ENCODE data around the gene MAMDC2. TPM values are rescaled to one million over a fixed set of nuclear protein-coding genes. Genes with fewer than 3 reads are reported as not detected.

The MAMDC2 gene
- total and polyA plus RNA-seq, 2 of the 8 experiments (the other 6 are each of a cell fraction or from before 2014, with no cell fraction given): 6.1 to 15.4 TPM

DNA sequence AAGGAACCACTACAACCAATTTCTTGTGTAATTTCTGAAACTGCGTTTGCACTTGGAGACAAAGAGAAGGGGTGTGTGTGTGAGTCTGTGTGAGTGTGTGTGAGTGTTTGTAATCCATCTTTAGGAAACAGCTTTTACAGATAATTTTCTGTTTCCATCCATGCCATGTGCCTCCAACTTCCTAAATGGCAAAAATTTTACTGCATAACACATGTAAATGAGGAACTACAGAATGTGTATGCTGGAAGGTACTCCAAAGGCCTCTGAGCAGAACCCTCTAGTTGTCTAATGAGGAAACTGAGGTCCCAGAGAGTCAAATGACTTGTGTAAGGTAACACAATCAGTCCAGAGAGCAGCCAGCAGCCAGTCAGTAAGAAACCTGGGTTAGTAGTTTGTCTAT, 20.8 kb downstream of the MAMDC2 start:
- no peak overlapping the region for H3K4me3 ChIP-seq (ENCODE audit: extremely low read depth in 1 of 4, insufficient read depth in 2 of 4, low read depth in 3 of 4, low read length in 4 of 4)
- no peak overlapping the region for H4K8ac ChIP-seq (ENCODE audit: extremely low read depth, insufficient read depth, low read length)
- no peaks in the 10 kb centered on the region for H3K9me3 ChIP-seq (ENCODE audit: insufficient read depth in 2 of 2, low read depth in 1 of 2, low read length in 1 of 2)
- H2AK5ac ChIP-seq (ENCODE audit: low read depth, low read length): no peak overlapping the region
- H2BK5ac ChIP-seq (ENCODE audit: low read depth, low read length): no peak overlapping the region
- no peak overlapping the region for H3K27ac ChIP-seq (ENCODE audit: low read depth, low read length)
- no peaks in the 10 kb centered on the region for H3K79me1 ChIP-seq (ENCODE audit: low read depth, low read length)
- CTCF ChIA-PET (ENCODE audit: partially characterized antibody): interaction anchor here (1.0 kb wide), 1 partner anchor 32 kb away, joined by 3 read pairs; no protein-coding TSS in a partner anchor
- FAIRE-seq (no peak), DNase-seq (ENCODE audit: low read depth in 1 of 2, low spot score in 2 of 2) (no peak)
- no peaks in the 10 kb centered on the region for H3K23me2 ChIP-seq (ENCODE audit: low read depth, low read length)
- no peak overlapping the region for H3K4me2 ChIP-seq (ENCODE audit: insufficient read depth in 1 of 2, low read depth in 2 of 2, low read length in 2 of 2)
- no peaks in the 10 kb centered on the region for H3K79me2 ChIP-seq (ENCODE audit: control insufficient read depth in 1 of 2, insufficient read depth in 2 of 2, low read length in 2 of 2)
- H2BK15ac ChIP-seq (ENCODE audit: low read length): no peak overlapping the region
- no peak overlapping the region for H4K5ac ChIP-seq (ENCODE audit: insufficient read length, low read depth, low read length)
- H2BK20ac ChIP-seq (ENCODE audit: low read length): no peak overlapping the region
- H4K91ac ChIP-seq (replicated peaks; ENCODE audit: insufficient read length, low read length): no peak overlapping the region
- WGBS, 2 experiments (ENCODE audit: extremely low coverage in 1 of 2, insufficient coverage in 1 of 2, insufficient read length in 1 of 2, insufficient replicate concordance in 2 of 2, low coverage in 1 of 2, low lambda C conversion rate in 2 of 2, missing lambda C conversion rate in 1 of 2): 89% methylated on average over 1 of the region's 1 CpG; no CpG with 5 or more reads in 1 of the 2 experiments
- H3K14ac ChIP-seq (ENCODE audit: insufficient read length): no peak overlapping the region
- H3K9ac ChIP-seq (replicated peaks in 1 of 4; ENCODE audit: extremely low read depth in 1 of 4, low read depth in 3 of 4, low read length in 3 of 4): no peak overlapping the region; a peak in 1 of 7 replicates
- no peaks in the 10 kb centered on the region; a peak in 1 of 8 replicates for H3K36me3 ChIP-seq (ENCODE audit: control insufficient read depth in 2 of 4, insufficient read depth in 4 of 4, low read length in 3 of 4)
- H4K20me1 ChIP-seq (replicated peaks in 1 of 2; ENCODE audit: control insufficient read depth in 1 of 2, insufficient read depth in 2 of 2, low read length in 2 of 2): no peaks in the 10 kb centered on the region
- no peak overlapping the region for H3K18ac ChIP-seq (ENCODE audit: extremely low read depth, low read length)
- no peak overlapping the region for H3K56ac ChIP-seq (replicated peaks; ENCODE audit: insufficient read length, low read depth, low read length)
- POLR2A ChIA-PET (ENCODE audit: partially characterized antibody): interaction anchor here (1.2 kb wide), 1 partner anchor 20 kb away, joined by 3 read pairs; the partner anchor contains the start of gene MAMDC2
- no peak overlapping the region for H3K23ac ChIP-seq (ENCODE audit: insufficient read length)
- no peak overlapping the region for H3K4ac ChIP-seq (replicated peaks; ENCODE audit: insufficient read length, low read depth, low read length)
- no peak overlapping the region for H2AFZ ChIP-seq (ENCODE audit: low read length)
- no peak overlapping the region for H2BK120ac ChIP-seq (replicated peaks; ENCODE audit: low read depth, low read length)
- H3K27me3 ChIP-seq (replicated peaks in 1 of 4; ENCODE audit: control insufficient read depth in 3 of 4, extremely low read depth in 1 of 4, insufficient read depth in 3 of 4, low read length in 3 of 4): no peaks in the 10 kb centered on the region
- no peak overlapping the region for H2BK12ac ChIP-seq (ENCODE audit: low read depth, low read length)
- peaks cover 0 to 11% (median 5%) of the 10 kb centered on the region in 4 experiments; a peak in 2 of 7 replicates for H3K4me1 ChIP-seq (replicated peaks in 1 of 4; ENCODE audit: control insufficient read depth in 3 of 4, insufficient read depth in 4 of 4, low read length in 3 of 4)
- no peak for TF ChIP-seq TCF12 (IDR thresholded peaks at IDR 0.05; ENCODE audit: low read depth, low read length)
- TF ChIP-seq, protein P1, sequence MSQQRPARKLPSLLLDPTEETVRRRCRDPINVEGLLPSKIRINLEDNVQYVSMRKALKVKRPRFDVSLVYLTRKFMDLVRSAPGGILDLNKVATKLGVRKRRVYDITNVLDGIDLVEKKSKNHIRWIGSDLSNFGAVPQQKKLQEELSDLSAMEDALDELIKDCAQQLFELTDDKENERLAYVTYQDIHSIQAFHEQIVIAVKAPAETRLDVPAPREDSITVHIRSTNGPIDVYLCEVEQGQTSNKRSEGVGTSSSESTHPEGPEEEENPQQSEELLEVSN (IDR thresholded peaks at IDR 0.05): no peak
- TF ChIP-seq GABPA (IDR thresholded peaks at IDR 0.05; ENCODE audit: borderline replicate concordance, insufficient read depth, low read length): no peak
- no peak for TF ChIP-seq JUND (IDR thresholded peaks at IDR 0.05; ENCODE audit: low read length)

All from H1 (cell line).